Mesenteric fat pad (tissue), 1 donor: Measurements from ENCODE around the gene FN3K. TPM values are rescaled to one million over a fixed set of nuclear protein-coding genes. Genes with fewer than 3 reads are reported as not detected.
"Not testable (repeated sequence)": the region's sequence is repeated elsewhere in the genome, so short reads cannot be mapped to it uniquely, and the experiment has no call there.

Experiments used
- DNase-seq: peaks from one replicate; pipeline ENCODE4 v3.0.0-alpha.2; 2020; ENCODE audit warnings: low spot score
- total RNA-seq: library from RNA; stranded (reverse); fragmentation: NEBNext Ultra II Directional; extraction: Animal tissue kit (Norgen Biotek cat#: 25700); gene quantifications from one replicate; pipeline ENCODE4 v1.2.1, GENCODE V29; 2021
- donor health status: DM: yes; HTN: yes; CAD: no.

The FN3K gene
- total RNA-seq, 1 donor from 2014 or later: 19.3 TPM

DNA sequence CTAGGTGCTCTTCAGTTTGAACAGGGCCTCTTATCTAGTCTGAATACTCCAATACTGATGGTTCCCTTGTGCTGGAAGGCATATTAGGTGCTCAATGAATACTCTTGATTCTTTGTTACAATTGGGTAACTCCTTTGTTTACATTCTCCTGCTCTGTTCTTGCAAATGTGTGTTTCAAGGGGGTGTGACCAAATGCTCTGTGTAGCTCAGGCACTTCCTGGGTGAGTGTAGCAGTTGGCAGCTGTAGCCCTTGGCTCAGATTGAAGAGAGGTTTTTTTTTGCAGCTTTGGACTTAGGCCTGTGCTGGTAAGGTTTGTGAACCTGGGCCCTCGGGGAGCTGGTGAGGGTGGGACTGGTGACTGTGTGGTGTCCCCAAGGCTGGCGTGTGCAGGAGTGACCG lies 36.6 kb downstream of the FN3K start:
- no peak for DNase-seq

DNA sequence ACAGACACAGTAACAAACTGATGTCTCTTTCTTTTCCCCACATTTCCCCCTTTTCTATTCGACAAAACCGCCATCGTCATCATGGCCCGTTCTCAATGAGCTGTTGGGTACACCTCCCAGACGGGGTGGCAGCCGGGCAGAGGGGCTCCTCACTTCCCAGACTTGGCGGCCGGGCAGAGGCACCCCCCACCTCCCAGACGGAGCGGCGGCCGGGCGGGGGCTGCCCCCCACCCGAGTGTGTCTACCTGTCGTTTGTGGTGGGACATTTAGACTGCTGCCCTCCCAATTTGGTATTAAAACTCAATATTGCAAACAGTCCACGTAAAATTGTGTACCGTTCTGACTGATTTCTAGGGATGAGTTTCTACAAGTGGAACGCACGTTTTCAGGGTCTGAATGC lies 39.0 kb downstream of the FN3K start:
- DNase-seq: not testable (repeated sequence)

DNA sequence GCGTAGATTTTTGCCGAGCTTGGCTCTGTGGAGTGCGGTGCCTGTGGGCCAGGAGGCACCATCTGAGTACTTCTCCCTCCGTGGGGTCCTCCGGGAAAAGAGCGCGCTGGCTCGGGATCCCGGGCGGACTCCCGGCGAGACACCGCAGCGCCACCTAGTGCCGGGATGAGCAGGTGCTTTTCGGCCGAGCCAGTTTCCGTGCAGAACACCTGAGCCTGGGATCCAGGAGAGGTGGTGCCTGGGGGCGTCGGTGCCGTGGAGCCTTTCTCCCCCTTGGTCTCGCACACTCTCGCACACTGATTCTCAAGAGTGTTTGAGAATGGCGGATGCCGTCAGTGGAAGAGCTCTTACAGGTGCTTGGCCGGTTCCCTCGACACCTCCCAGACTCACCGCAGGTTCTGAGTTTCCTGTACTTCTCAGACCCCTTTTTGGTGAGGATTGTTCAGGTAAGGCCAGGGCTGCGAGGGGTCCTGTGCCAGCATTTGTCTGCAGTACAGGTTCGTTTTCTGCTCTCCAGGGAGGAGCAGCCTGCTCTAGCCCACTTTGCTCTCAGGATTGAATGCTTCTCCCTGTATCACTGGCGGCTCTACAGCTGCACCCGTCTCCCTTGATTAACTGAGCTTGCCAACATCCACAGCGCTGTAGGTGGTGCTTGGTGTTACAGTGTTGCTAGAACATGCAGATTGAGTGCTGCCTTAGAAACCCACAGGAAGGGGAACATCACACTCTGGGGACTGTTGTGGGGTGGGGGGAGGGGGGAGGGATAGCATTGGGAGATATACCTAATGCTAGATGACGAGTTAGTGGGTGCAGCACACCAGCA lies 39.8 kb downstream of the FN3K start:
- no peak for DNase-seq

DNA sequence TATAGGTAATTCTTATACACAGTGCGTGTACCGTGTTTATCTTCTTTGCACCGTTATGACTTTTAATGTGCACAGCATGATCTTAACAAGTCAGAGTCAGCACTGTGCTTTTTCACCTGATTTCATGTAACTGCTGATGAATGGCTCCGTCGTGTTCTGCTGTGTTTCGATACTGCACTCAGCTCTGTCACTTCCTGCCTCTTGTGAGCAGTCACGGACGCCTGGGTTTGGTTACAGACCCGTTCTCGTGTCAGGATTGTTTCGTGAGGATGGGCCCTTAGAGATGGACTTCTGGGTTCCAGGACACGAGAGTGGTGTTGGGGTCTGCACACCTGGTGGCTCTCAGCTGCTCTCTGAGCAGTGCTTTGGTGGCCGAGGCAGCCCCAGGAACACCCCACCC lies 41.0 kb downstream of the FN3K start:
- no peak for DNase-seq

DNA sequence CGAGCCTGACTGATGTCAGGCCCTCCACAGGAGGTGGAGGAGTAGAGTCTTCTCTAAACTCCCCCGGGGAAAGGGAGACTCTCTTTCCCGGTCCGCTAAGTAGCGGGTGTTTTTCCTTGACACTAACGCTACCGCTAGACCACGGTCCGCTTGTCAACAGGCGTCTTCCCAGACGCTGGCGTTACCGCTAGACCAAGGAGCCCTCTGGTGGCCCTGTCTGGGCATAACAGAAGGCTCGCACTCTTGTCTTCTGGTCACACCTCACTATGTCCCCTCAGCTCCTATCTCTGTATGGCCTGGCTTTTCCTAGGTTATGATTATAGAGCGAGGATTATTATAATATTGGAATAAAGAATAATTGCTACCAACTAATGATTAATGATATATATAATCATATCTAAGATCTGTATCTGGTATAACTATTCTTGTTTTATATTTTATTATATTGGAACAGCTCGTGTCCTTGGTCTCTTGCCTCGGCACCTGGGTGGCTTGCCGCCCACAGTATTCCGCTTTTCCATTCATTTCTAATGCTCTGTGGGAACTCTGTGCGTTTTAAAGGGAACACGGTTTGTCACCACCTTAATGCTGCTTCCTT lies 42.5 kb downstream of the FN3K start:
- not testable (repeated sequence) for DNase-seq

DNA sequence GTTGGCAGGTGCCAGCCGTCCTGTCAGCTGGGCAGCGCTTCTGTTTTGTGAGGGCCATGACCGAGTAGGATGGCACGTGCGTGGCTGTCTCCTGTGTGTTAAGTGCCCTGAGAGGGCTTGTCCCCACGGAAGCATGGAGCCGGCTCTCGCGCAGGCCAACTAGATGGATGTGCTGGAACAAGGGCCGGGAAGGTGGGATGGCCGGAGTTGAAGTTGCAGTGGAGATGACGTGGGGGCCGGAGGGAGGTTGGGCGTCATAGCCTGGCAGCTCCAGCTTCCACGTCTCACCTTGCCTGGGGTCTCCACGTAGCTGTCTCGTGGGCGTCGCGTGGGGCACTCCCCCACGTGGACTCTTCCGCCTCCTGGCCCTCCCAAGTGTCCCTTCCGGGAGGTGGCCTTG lies 44.1 kb downstream of the FN3K start:
- no peak for DNase-seq

DNA sequence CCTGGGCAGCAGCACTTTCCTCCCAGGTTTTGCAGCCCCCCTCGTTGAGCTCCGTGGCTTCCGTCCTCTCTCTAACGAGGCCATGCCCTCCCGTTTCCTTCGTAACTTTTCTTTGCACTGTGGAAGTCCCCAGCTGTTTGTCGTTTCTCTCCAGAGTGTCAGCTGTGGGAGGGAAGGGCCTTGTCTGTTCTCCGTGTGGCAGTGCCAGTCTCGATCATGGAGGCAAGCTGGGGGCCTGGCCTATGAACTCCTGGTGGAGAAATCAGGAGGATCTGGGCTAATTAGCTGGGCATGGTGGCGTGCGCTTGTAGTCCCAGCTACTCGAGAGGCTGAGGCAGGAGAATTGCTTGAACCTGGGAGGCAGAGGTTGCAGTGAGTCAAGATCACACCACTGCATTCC lies 44.8 kb downstream of the FN3K start:
- no peak for DNase-seq

DNA sequence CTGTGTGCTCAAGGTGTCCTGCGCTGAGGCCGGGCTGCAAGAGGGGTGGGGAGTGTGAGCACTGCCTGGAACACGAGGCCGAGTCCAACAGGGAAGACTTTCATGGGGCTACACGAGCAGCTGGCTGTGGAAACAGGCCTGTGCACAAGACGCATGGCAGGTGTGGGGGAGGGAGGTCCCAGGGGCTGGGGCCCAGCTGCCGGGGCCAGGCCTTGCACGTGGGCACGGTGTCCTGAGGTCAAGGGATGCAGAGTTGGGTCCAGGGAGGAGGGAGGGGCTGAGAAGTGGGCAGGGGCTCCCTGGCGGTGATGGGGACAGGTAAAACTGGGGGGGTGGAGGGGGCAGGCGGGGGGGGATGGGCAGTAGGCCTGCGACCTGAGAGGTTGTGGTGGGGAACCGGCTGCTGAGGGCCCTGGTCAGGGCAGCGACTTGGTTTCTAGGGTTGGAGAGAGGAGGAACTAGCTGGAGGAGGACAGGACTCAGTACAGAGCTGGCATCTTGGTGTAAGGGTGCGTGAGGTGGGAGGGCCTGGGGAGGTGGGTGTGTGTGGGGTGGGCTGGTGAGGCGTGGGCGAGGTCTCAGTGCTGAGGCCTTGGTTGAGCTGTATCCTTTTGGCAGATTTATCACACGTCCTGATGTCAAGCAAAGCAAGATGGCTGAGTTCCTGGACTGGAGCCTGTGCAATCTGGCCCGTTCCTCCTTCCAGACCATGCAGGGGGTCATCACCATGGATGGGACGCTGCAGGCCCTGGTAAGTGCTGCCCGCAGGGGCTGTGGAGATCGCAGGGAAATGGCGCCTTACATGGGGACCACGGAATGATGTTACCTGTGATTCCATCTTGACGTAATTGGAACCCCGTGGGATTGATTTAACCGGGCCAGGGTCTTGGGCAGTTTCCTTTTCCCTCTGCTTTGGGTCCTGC lies 45.8 kb downstream of the FN3K start:
- no peak for DNase-seq

DNA sequence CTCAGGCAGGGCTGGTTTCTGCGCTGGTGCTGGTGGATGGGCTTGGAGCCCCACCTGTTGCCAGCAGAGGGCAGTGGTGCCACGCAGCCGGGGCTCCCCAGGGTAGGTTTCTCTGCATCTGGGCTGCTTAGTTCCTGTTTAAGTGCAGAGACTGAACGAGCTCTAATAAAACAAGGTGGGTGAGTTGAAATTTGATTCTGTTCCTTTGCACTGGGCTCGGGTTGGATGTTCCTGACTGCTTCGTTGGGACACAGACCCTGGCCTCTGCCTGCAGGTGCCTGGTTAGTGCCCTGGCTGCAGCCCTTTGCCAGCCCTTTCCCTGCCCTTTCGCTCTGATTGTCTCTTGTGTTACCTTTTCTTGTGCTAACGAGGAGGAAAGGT lies 46.5 kb downstream of the FN3K start:
- DNase-seq: peak; percentile 93

DNA sequence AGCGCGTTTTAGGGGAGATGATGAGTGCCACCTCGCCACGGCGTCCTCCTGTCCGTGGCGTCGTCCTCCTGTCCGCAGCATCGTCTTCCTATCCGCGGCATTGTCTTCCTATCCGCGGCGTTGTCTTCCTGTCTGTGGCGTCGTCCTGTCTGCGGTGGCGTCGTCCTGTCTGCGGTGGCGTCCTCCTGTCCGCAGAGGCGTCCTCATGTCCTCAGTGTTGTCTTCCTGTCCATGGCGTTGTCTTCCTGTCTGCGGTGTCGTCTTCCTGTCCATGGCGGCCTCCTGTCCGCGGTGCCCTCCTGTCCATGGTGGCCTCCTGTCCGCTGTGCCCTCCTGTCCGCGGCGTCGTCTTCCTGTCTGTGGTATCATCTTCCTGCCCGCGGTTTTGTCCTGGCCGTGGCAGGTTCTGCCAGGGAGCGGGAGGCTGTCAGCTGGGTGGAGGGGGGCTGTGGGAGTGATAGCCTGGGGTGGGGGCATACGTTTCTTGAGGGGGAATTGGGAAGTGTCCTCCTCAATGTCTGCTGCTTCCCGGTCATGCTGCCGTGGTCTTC lies 47.3 kb downstream of the FN3K start:
- no peak for DNase-seq

DNA sequence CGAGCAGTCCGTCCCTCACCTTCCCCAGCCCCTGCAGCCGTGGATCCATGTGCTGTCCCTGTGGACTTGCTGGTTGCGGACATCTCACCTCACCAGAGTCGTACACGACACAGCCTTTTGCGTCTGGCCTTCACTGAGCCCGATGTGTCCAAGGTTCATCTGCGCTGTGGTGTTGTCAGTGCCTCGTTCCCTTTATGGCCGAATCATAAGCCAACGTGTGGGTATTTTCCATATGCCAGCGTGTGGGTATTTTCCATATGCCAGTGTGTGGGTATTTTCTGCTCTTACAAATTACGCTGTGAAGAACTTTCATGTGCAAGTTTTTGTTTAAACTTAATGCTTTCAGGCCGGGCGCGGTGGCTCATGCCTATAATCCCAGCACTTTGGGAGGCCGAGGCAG lies 48.1 kb downstream of the FN3K start:
- no peak for DNase-seq

DNA sequence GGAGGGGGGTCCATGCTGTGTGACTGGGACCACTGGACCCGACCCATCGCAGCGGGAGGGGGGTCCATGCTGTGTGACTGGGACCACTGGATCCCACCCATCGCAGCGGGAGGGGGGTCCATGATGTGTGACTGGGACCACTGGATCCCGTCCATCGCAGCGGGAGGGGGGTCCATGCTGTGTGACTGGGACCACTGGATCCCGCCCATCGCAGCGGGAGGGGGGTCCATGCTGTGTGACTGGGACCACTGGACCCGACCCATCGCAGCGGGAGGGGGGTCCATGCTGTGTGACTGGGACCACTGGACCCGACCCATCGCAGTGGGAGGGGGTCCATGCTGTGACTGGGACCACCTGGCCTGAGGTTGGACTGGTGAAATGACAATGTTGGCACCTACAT lies 50.2 kb downstream of the FN3K start:
- DNase-seq: not testable (repeated sequence)

DNA sequence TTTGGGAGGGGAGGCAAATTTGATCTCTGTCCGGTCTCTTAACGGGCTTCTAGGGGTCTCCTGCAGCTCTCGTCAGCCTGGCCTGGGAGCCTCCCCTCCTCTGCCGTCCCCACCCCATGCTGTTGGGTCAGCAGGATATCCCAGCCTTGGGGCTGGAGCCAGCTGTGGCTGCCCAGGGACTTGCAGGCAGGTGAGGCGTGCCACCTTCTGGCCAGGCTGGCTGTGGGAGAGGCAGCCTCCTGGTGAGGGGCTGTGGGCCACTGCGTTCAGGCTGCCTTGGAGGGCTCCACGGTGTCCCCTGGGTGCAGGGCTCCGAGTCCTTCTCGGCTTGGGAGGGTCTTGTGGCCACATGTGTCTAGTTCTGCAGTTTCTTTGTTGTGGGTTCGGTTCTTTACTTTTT lies 51.0 kb downstream of the FN3K start:
- DNase-seq: no peak

DNA sequence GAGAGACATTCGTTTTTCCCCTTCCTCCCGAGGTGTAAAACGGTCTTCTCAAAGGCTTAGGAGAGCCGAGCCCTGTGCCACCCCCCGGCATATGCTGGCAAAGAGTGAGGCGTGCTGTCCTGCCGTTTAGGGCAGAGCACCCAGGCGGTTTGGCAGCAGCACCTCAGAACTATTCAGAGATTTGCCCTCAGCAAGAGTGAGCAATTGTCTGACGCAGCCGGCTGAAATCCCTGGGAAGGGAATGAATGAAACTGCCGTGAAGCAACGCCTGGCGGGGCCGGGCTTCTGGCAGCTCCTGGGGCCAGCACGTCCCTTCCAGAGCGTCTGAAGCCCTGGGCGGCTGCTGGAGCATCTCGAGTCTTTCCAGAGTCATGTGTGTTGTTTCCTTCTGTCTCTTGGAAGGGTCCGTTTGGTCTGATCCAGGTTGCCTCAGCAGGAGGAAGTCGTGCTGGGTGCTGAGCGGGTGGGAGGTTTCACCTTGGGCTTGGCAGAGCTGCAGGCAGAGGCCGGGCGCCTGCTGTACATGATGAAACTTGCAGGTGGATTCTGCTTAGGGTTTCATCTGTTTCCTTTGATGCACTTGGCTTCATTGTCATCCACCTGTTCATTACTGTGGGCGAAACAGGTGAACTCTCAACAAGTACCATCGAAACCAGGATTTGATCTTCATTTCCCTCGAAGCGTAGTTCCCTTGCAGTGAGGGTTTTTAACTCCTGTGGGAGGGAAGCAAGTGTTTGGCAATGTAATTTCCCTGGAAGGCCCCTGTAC lies 51.9 kb downstream of the FN3K start:
- no peak for DNase-seq

DNA sequence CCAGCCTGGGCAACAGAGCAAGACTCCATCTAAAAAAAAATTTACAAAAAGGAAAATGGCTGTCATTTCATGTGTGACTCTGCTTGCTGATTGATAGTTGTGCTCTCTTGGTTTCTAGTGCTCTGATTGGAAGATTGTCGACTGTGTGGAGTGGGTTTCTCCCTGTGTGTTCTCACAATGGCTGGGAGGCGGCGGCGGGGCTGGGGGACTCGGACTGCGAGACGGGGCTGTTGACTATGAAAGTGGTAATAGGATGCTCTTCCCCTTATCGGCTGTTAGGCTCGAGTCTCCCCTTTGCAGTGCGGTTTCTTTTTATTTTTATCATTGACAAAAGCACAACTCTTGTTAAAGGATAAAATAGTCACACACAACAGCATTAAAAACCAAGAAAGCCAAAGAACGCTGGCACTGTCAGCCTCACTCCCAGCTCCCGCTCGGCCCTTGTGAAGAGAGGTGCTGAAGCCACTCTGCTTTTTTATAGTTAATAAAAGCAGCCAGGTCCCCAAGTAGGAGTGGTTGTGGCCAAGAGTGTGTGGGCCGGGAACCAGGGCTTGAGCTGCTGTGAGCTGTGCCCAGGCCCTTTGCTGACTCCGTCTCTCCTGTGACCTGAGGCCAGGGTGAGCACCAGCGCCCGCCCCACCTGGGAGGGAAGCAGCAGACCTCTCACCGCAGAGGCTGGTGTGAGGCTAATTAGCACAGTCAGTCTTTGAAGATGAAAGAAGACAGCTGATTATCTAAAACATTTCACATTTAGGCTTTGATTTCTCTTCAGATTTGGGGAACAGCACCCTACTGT lies 53.0 kb downstream of the FN3K start:
- no peak for DNase-seq

DNA sequence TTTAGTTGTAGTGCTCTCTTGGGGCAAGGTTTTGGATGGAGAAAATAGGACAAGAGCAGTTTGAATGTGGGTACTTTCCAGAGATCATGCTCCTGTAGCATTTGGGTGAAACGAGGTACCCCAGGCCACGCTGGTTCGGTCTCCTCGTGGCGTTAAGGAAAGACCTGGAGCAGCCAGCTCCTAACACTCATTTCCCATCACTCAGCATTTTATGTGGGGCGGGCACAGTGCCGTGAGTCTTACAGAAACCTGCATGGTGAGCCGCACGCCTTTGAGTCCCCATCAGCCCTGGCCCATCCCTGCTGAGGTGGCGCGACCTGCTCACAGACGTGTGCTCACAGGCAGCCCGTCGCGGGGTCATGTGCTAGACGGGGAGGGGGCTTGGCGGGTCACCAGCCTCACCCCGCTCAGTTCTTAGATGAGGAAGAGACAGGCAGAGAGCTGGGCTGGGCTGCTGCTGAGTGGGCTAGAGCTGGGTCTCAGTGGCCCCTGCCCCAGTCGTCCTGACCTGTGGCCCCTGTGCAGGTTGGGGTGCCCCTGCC lies 53.7 kb downstream of the FN3K start:
- DNase-seq: no peak

DNA sequence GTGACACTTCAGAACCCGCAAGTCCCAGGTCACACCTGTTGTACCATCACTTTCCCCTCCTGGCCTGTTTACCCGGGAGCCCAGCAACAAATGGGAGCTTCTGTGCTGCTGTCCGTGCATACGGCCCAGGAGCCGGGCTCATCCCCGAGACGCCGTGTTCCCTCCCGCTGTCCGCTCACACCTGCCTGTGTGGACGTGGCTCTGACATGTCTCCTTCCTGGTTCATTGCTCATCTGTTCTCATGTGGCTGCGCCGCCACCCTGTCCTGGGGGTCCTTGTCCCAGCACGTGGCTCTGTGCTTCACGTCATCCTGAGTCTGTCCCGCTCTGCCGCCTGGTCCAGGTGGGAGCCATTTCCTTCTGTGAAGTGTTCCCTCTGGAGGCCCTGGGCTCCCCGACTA lies 54.4 kb downstream of the FN3K start:
- DNase-seq: no peak

DNA sequence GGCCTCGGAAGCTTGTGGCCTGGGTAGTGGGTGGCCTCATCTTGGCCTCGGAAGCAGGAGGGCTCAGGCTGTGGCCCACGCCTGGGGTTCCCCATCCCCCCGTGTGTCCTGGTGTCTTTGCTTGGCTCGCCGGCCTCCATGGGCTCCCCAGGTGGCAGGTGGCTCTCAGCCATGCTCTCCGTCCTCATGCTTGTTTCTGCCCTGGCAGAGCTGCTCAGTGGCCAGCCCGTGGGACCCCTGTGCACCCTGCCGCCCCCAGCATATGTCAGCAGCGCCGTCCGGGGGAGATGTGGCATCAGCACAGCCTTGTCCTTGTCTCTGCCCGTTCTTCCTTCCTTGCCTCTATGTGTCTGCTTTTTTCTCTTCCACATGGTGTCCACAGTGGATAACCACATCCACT lies 55.0 kb downstream of the FN3K start:
- DNase-seq: no peak

DNA sequence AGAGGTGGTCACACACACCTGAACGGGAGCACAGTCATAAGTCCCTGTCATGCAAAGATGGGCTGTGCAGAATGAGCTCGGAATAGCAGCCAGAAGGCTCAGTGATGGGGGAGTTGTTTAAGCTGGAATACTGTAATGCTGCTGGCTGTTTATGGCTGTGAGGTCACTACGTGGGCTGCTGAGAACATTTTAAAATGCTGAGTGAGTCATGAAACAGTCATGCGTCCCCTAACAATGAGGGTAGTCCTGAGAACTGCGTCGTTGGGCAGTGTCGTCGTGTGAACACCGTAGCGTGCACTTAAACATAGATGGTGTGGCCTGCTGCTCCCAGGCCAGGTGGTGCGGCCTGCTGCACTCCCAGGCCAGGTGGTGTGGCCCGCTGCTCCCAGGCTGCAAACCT lies 56.1 kb downstream of the FN3K start:
- no peak for DNase-seq
